ENCODE data around the gene SEC31B.

DNA sequence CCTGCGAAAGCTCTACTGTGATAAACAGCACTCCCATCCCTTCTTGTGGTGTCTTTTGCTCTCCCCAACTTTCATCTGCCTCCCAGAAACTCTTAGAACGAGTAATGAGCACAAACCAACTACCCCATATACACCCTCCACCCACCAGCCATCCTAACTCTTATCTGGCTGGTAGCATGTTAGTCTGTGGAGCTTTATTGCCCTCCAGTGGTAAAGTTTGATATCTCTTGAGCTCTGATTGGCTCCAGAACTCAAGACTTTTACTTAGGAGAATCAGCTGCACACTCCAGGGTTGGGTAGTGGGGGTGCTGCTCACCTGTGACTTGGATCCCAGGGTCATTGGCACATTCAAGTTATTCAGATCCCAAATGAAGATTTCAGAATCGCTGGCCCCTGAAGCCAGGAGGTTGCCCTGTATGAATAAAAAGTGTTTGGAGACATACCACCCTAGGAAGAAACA lies 10.9 kb downstream of the SEC31B start:
- TF ChIP-seq EZH2 (IDR thresholded peaks at IDR 0.05; ENCODE audit: borderline replicate concordance, low read depth, low read length, severe bottlenecking) (no peak), CTCF (IDR thresholded peaks at IDR 0.05; ENCODE audit: extremely low read depth in 1 of 2, insufficient read depth in 1 of 2, low read depth in 1 of 2, low read length in 2 of 2) (peak; percentile 51 to 54)
- TF ChIP-seq, protein P1, sequence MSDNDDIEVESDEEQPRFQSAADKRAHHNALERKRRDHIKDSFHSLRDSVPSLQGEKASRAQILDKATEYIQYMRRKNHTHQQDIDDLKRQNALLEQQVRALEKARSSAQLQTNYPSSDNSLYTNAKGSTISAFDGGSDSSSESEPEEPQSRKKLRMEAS (IDR thresholded peaks at IDR 0.05; ENCODE audit: insufficient read depth, insufficient read length), result no peak

All from endothelial cell of umbilical vein (primary cell).